Heart right ventricle (tissue), 16 donors: ENCODE data around the gene MVD. TPM values are rescaled to one million over a fixed set of nuclear protein-coding genes. Genes with fewer than 3 reads are reported as not detected.

Experiments used
- ATAC-seq, 8 donors: fragments of 200-7000 bp; cut with Tn5 transposase; one replicate each; pipeline ENCODE4 v1.9.1; 2020; ENCODE audit warnings: mild to moderate bottlenecking in 8 of 8, moderate library complexity in 8 of 8, moderate number of reproducible peaks in 1 of 8
- DNase-seq, 2 donors: peaks; one replicate each; pipeline ENCODE4 v3.0.0-alpha.2; 2020
- H3K27ac ChIP-seq, 10 donors: fragments of 200-600 bp; sonication (generic) in 2 of 10; one replicate each; pipeline versions ENCODE4 v1.5.0 to v1.8.0; 2020 to 2022; ENCODE audit warnings: mild to moderate bottlenecking in 3 of 10
- H3K27me3 ChIP-seq, 7 donors: fragments of 200-600 bp; one replicate each; pipeline ENCODE4 v1.8.0; 2021 to 2022; ENCODE audit warnings: mild to moderate bottlenecking in 2 of 7
- H3K36me3 ChIP-seq, 9 donors: fragments of 200-600 bp; sonication (generic) in 1 of 9; one replicate each; pipeline versions ENCODE4 v1.5.0 to v1.8.0; 2020 to 2022; ENCODE audit warnings: mild to moderate bottlenecking in 2 of 9
- H3K4me1 ChIP-seq, 9 donors: fragments of 200-600 bp; sonication (generic) in 1 of 9; one replicate each; pipeline versions ENCODE4 v1.5.0 to v1.8.0; 2020 to 2022; ENCODE audit warnings: mild to moderate bottlenecking in 4 of 9
- H3K4me3 ChIP-seq, 10 donors: fragments of 200-600 bp; sonication (generic) in 2 of 10; one replicate each; pipeline versions ENCODE4 v1.5.0 to v1.8.0; 2020 to 2022; ENCODE audit warnings: mild to moderate bottlenecking in 7 of 10, moderate library complexity in 2 of 10
- H3K9me3 ChIP-seq, 11 donors: fragments of 200-600 bp in 10 of 11; sonication (generic) in 2 of 11; one replicate each; pipeline versions ENCODE4 v1.5.0 to v1.8.0; 2013 to 2022; ENCODE audit warnings: mild to moderate bottlenecking in 2 of 11, control low read depth in 1 of 11, moderate library complexity in 1 of 11
- WGBS, 2 donors: extraction: QIAGEN DNeasy Blood & Tissue Kit; methylation state at CpG; one replicate each; pipeline ENCODE4 v1.1.7; 2013; ENCODE audit warnings: inconsistent platforms in 1 of 2; 5-methylcytosine and 5-hydroxymethylcytosine counted together
- intact Hi-C, 10 donors: fragments of 100-400 bp; cut with DNase I; formaldehyde crosslinking; loops; one replicate each; pipeline versions ENCODE4 v1.11.1 to v1.14.2; 2022
- polyA plus RNA-seq, 2 donors: library from polyadenylated mRNA; stranded (reverse); fragments of 200-250 nt; gene quantifications; one replicate each; pipeline ENCODE4 v1.2.3, GENCODE V29; 2013
- total RNA-seq, 10 donors: library from RNA; stranded (reverse); fragmentation: NEBNext Ultra II Directional in 3 of 10; extraction: Animal tissue kit (Norgen Biotek cat#: 25700) in 3 of 10; gene quantifications; one replicate each; pipeline versions ENCODE4 v1.2.1 to v1.2.4, GENCODE V29; 2021 to 2023
- TF ChIP-seq, protein P1 (sequence below), 9 donors: fragments of 200-600 bp; sonication (generic) in 2 of 9; IDR thresholded peaks; one replicate each; pipeline versions ENCODE4 v1.5.0 to v1.8.0; 2021 to 2022; ENCODE audit warnings: antibody characterized with exemption in 9 of 9, mild to moderate bottlenecking in 5 of 9, moderate library complexity in 1 of 9
- donor health status: Arrhythmogenic right ventricular cardiomyopathy.
- donor health status: ischemic (EF 13 %, LVEDD 7.1; RV severe dilation, severe dysfunction).
- donor health status: healthy with polysubstance abuse.
- donor health status: DM: no; HTN: yes; CAD: no.
- donor health status: DM: no; HTN: no; CAD: no.
- donor health status: ischemic (EF 25% LVEDD 6.9; RV normal size, moderate dysfunction).
- donor health status: ischemic (EF 25% LVEDD 5.7; RV mildly dilated, moderate dysfunction).
- donor health status: healthy.
- donor health status: DM: yes; HTN: yes; CAD: no.
- donor health status: Ischemic cardiomyopathy.
- donor health status: ischemic (EF 35%, LVEDD 5.7; RV mildly dilated, moderate dysfunction).
- donor health status: nonischemic (EF 11% LVEDD 7.7; RV severe dilation, severe dysfunction).
- donor health status: DM: yes; HTN: yes; CAD: no.
- donor health status: PGD.
- donor health status: ischemic (EF 29% LVEDD 5.4; RV normal size, mild dysfunction).
- donor health status: nonischemic (EF 23%, LVEDD 6.1; RV moderate dilation, normal function).

The MVD gene
- total and polyA plus RNA-seq, 12 donors: 15.5 to 36.3 (median 22.2) TPM

DNA sequence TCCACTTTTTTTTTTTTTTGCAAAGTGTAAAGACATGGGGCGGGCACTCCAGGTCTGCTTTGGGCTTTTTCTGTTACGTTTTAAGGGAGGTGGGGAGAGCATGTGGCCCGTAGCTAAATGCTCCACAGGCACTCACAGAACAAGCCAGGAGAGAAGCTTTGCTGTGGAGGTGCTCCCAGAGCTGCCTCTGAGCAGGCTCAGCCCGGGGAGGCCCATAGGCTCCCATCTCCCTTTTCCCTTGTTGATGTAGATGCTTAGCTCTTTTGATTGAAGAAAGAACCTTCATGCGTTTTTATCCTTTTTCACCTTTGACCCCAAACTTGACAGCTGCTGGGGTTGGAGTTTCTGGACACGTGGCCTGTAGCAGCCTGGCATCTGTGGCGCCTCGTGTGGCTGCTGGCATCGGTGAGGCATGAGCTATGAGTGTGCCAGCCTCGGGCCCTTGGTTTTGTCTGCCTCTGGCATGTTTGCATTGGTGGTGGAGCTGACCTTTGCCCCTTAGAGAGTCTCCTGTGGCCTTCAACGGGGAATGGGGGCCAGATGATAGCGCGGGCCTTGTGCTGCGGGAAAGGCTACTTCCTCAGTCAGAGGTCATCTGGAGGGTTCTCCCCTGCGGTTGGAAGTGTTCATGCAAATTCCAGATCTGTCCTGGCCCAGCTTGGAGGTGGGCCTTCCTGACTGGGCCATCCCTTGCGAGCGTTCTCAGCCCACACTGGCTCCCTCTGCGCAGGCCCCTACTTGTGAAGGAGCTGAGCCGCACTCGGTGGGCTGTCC lies 44.5 kb downstream of the MVD start:
- Histone ChIP-seq H3K27ac (peak overlapping the region; percentile 3 to 82 (median 28)), H3K4me1 (peaks cover 3 to 41% (median 23%) of the 10 kb centered on the region in 9 donors), H3K27me3 (no peaks in the 10 kb centered on the region), H3K9me3 (no peaks in the 10 kb centered on the region), H3K4me3 (no peak overlapping the region), H3K36me3 (peaks cover 3 to 78% (median 15%) of the 10 kb centered on the region in 9 donors)
- TF ChIP-seq, protein P1, sequence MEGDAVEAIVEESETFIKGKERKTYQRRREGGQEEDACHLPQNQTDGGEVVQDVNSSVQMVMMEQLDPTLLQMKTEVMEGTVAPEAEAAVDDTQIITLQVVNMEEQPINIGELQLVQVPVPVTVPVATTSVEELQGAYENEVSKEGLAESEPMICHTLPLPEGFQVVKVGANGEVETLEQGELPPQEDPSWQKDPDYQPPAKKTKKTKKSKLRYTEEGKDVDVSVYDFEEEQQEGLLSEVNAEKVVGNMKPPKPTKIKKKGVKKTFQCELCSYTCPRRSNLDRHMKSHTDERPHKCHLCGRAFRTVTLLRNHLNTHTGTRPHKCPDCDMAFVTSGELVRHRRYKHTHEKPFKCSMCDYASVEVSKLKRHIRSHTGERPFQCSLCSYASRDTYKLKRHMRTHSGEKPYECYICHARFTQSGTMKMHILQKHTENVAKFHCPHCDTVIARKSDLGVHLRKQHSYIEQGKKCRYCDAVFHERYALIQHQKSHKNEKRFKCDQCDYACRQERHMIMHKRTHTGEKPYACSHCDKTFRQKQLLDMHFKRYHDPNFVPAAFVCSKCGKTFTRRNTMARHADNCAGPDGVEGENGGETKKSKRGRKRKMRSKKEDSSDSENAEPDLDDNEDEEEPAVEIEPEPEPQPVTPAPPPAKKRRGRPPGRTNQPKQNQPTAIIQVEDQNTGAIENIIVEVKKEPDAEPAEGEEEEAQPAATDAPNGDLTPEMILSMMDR (IDR thresholded peaks at IDR 0.05): no peak
- 72 to 79% methylated on average over 20 of the region's 20 CpGs for WGBS, 2 donors
- ATAC-seq (peak in 7 of 8 donors; percentile 7 to 33 (median 21)), DNase-seq (no peak)
- intact Hi-C loops: no loop called here

DNA sequence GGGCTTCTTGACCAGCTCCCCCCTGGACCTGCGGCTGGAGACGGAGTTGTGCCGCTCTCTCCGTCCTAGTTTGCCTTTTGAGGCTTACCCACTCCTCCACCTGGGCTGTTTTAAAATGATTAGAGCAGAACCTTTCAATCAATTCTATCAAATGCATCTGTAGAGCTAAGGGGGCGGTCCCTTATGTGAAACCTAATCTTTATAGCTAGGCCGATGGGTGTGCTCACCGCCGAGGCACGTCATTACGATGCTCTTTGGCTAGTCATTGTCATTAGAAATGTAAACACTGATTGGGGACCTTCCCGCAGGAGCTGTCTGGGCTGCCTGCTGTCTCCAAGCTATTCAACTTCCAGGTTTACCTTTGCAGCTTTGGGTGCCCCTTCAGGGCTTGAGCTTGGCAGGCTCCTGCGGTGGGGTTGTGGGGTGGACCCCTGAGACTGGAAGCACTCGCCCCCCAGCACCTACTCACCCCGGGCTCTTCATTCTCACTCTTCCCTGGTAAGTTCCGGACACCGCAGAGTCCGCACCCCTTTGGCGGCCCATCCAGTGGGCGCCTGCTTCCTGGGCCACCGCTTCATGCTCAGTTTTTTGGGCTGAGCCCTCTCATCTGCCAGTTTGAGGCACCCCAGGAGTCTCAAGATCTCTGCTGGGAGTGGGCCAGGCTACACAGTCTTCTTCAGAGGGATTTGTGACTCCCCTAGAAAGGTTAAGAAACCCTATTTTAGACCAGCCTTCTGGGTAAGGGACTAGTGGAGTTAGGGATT lies 45.4 kb downstream of the MVD start:
- WGBS, 2 donors: 95 to 97% methylated on average over 20 of the region's 20 CpGs
- TF ChIP-seq, protein P1 (IDR thresholded peaks at IDR 0.05): no peak
- H3K4me3 ChIP-seq: no peak overlapping the region
- intact Hi-C loops: no loop called here
- peaks cover 0 to 78% (median 6%) of the 10 kb centered on the region in 9 donors for H3K36me3 ChIP-seq
- H3K9me3 ChIP-seq: no peaks in the 10 kb centered on the region
- H3K27ac ChIP-seq: no peak overlapping the region
- ATAC-seq (no peak), DNase-seq (no peak)
- peaks cover 3 to 41% (median 23%) of the 10 kb centered on the region in 9 donors for H3K4me1 ChIP-seq
- no peaks in the 10 kb centered on the region for H3K27me3 ChIP-seq

DNA sequence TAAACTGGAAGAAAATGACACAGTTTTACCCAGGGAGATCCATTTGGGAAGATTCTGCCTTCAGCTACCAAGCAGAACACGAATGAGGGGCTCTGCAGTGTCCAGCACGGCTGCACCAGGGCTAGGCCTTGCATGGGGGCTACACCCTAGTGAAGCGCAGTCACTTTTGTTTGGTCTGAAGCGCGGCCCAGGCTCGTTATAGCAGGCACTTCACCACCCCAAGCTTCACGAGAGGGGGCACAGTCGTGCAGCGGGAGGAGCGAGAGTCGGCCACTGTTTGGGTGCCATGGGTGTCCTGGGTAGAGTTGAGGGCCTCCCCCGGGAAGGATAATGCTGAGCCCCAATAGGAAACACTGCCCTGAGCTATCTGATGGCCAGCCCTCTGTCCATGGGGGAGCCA lies 46.2 kb downstream of the MVD start:
- ATAC-seq: no peak
- no peak for DNase-seq
- intact Hi-C loops: no loop called here

DNA sequence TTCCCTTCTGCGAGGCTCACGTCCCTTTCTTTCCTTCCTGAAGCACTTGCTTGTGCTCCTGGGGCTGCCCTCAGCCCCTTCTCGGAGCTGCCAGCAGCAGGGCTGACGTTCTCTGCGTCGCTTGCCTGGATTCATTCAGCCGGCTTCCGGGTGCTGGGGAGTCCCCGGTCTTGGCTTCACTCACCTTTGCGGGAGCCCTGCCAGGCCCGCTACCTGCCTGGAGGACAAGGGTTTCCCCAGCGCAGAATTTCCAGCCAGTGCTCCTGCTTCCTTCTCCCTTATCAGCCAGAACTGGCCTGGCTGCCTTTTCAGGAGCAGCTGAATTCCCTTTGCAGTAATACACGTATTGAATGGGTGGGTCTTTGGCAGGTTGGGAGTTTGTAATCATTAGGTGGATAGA lies 46.6 kb downstream of the MVD start:
- TF ChIP-seq, protein P1 (IDR thresholded peaks at IDR 0.05): no peak
- Histone ChIP-seq H3K36me3 (peaks cover 0 to 78% (median 6%) of the 10 kb centered on the region in 9 donors), H3K27ac (no peak overlapping the region), H3K4me1 (peaks cover 3 to 41% (median 23%) of the 10 kb centered on the region in 9 donors), H3K9me3 (no peaks in the 10 kb centered on the region), H3K4me3 (no peak overlapping the region), H3K27me3 (no peaks in the 10 kb centered on the region)
- intact Hi-C loops: no loop called here
- ATAC-seq (peak in 4 of 8 donors; percentile 10 to 40 (median 18)), DNase-seq (no peak)
- WGBS, 2 donors: 62 to 67% methylated on average over 13 of the region's 13 CpGs

More for the DNA sequence above, 46.2 kb downstream of the MVD start:
- H3K4me3 ChIP-seq: no peak overlapping the region
- 94% methylated on average over 12 of the region's 12 CpGs for WGBS, 2 donors
- peaks cover 3 to 41% (median 23%) of the 10 kb centered on the region in 9 donors for H3K4me1 ChIP-seq
- H3K27ac ChIP-seq: no peak overlapping the region
- H3K36me3 ChIP-seq: peaks cover 0 to 78% (median 2%) of the 10 kb centered on the region in 9 donors
- TF ChIP-seq, protein P1 (IDR thresholded peaks at IDR 0.05): no peak
- H3K27me3 ChIP-seq: no peaks in the 10 kb centered on the region
- H3K9me3 ChIP-seq: no peaks in the 10 kb centered on the region
